NCI-H1048 (cell line): Measurements from ENCODE around the gene DOK7.

Source experiments
- DNase-seq: peaks from one replicate; lab custom pipeline; 2025; lab: John Stamatoyannopoulos, UW

The DOK7 gene

DNA sequence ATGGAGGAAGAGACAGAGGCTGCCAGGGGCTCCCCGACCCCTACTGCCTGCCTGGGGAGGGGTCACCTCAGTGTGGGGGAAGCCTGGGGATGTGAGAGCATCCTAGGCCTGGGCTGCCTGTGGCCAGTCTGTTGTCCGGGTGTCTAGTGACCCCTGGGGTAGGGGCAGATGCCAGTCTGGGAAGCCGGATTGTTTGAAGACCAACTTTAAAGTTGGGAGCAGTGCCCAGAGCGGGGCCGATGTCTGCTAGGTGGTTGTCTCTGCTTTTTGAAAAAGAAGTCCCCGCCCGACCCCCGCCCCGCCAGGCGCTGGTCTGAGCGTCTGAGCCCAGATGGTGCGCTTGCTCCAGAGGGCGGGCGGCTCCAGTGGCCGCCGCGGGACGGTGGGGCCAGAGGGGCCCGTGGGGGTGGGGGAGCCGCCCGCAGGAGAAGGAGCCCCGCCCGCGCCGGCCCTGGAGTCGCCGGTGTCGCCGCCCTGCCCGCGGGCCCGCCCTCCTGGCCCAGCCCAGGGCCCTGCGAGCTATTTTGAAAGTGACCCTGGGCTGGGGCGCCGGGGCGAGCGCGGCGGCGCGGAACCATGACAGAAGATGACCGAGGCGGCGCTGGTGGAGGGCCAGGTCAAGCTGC, at the start of gene DOK7:
TSS of gene DOK7 (plus strand) at position 517 of the 626 bp plus-strand sequence. CDS start at position 587, 70 bp downstream.
- no peak for DNase-seq

- no peak for DNase-seq
Observed at GRCh38 chr4:3413675-3414420, 49.3 kb upstream of the DOK7 start.

DNA sequence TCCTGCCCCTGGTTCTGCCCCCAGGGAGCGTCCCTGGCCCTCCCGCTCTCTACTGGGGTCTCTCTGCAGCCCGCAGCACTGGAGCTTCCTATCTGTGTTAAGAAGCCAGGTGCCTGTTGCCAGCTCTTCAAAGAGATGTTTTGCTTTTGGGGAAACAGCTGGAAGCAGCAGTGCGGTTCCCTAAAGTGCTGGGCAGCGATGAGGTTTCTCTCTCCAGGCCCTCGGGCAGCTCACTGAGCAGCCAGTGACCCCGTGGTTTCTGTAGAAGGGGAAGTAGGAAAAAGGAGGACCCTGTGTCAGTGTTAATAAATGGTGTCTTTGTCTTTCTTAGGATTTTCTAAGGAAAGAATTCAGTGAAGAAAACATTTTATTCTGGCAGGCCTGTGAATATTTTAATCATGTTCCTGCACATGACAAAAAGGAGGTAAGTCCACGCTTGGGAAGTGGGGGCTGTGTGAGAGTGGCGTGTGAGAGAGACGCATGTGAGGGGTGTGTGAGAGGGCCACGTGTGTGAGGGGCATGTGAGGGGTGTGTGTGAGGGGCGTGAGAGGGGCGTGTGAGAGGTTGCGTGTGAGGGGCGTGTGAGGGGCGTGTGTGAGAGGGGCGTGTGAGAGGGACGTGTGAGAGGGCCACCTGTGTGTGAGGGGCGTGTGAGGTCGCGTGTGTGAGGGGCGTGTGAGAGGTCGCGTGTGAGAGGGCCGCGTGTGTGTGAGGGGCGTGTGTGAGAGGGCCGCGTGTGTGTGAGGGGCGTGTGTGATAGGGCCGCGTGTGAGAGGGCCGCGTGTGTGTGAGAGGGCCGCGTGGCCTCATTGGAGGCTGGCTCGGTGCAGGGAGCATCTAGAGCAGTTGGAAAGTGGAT, 48.5 kb upstream of the DOK7 start:
- DNase-seq = no peak

- DNase-seq = no peak
Observed at GRCh38 chr4:3415471-3416141, 47.5 kb upstream of the DOK7 start.

DNA sequence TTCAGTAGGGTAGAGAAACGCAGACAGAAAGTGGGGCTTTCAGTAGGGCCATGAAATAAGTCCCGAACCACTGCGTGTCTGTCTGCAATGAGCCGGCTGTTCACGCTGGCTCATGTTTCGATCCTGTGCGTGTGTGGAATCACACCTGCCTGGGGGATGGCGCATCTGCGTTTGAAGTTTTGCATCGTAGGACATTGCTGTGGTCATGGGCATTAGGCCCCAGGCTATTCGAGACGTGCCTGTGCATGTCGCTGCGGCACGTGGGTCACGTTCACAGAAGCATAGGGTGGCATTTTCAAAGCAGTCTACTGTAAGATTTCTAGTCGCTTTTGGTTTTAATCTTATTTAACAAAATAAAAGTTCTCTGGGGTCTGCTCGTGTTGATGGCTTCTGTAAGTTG, 46.8 kb upstream of the DOK7 start:
- DNase-seq = peak; percentile 8

GRCh38 chr4:3416821-3417221, 46.3 kb upstream of the DOK7 start:
- no peak for DNase-seq

DNA sequence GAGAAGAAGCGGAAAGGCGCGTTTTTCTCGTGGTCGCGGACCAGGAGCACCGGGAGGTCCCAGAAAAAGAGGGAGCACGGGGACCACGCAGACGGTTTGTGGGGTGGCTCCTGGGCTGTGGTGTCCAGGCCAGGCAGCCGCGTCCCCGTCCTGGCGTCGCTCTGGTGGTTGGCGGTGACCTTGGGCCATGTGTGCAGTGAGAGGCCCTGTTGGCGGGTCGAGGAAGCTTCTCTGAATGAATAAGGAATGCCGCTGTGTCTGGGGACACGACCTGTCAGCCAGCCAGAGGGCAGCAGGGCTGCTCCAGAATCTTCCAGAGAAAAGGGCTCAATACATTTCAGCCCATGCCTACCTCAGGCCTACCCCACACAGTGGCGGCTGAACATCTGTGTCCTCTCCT, 45.7 kb upstream of the DOK7 start:
- DNase-seq = no peak

DNA sequence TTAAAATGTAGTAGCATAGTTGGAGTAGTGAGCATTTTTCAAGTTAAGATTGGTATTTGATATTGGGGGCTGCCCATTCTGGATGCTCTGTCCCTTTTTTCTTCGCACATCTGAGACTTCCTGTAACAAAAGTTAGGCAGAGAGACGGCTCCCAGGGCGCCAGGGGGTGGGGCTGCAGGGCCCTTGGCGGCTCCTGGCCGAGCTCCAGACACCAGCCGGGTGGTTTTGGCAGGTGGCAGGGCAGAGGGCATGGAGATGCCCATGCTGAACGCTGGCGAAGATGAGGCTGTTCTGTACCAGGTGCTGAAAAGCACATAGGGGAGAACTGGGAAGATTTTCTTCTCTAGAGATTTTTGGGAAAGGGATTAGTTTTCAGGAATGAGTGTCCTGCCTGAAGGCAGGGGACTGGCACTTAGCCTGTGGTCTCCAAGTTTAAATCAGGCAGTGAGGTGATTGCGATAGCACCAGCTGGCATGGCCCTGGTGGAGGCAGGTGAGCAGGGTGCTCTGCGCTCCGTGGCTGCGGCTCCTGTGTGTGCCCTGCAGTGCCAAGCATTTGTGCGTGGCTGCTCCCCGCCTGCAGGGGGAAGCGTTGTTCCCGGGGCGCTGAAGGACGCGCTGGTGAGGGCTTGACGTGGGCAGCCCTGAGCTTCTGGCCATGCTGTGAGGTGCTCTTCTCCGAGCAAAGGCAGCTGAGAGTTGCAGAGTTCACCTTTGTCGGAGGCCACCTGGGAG, 44.9 kb upstream of the DOK7 start:
- no peak for DNase-seq

DNA sequence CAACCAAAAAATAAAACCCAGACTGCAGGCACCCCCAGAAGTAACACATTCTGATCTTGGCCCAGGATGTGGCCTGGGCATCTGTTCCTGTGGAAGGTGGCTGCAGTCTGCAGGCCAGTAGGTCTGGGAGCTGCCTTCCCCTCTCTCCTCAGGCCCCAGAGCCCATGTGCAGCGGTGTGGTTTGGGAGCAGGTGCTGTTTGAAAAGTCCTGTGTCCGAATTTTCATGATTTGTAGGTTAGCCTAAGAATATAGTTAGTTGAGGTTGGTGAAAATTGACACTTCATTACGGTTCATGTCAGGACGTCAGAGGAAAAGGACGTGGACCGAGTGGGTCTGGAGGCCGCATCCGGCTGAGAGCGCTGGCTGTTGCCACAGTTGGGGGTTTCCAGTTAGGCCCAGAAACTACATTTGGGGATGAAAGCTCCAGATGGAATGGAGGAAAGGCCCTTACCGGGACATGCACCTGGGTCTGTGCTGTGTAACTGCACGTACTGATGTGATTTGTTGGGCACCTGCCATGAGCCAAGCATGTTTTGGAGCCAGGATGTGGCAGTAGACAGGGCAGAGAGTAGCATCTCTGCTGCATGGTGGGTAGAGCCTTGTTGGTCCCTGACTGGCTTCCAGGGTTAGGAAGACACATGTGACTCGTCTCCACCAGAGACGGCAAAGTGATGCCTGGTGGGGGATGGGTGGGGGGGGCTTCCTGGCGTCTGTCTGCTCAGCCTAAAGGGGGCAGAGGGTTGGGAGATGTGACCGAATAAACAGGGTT, 43.1 kb upstream of the DOK7 start:
- DNase-seq = no peak

DNA sequence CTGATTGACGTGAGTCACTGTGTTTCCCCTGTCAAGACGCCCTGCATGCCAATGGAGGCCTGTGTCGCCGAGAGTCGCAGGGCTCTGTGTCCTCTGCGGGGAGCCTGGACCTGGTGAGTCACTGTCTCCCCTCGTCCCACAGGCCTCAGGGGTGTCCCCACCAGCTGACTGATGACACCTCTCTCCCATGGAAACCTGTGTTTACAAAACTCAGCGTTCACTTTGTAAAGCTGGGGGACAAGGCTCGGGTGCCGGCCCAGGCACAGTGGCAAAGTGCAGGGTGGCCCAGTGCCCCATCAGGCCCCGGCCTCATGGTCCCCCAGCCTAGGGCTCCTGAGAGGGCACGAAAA, 42.5 kb upstream of the DOK7 start:
- no peak for DNase-seq

- no peak for DNase-seq
Observed at GRCh38 chr4:3420956-3421355, 42.1 kb upstream of the DOK7 start.

DNA sequence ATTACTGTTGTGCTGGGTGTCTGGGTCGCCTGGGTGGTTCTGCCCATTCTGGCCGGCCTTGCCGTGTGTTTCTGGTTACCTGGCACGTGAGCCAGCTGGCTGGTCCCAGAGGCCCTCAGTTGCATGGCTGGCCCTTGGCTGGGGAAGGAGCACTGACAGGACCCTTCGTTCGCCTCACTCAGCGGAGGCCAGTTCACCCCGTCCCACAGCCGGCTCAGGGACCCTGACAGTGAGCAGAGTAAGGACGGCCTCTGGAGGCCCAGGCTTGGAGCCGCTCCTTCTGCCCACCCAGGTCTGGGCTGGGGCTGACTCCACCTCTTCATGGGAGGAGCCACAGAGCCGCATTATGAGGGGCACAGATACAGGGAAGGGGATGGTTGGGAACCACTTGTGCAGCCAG, 41.6 kb upstream of the DOK7 start:
- DNase-seq = no peak

GRCh38 chr4:3422241-3422801, 40.8 kb upstream of the DOK7 start:
- no peak for DNase-seq

DNA sequence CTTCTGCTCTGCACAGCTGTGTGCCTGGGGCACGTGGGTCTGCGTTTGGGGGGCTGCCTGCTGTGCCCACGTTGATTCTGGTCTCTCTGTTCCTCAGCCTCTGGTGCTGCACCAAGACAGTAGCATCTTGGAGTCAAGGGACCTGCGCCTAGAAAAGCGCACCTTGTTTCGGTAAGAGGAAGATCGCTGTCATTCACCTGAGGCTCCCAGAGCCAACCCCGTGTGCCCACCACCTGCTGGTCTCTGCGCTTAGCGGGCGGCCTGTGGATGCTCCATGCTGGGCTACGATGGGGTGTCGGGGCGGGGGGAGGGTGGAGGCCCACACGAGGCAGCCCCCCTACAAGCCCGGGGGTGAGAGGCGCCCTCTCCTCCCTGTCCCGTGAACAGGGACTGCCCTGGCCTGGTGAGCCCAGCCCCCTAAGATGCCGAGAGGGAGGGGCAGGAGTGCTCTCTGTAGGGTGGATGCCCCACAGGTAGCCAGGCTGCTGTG, 40.3 kb upstream of the DOK7 start:
- no peak for DNase-seq

DNA sequence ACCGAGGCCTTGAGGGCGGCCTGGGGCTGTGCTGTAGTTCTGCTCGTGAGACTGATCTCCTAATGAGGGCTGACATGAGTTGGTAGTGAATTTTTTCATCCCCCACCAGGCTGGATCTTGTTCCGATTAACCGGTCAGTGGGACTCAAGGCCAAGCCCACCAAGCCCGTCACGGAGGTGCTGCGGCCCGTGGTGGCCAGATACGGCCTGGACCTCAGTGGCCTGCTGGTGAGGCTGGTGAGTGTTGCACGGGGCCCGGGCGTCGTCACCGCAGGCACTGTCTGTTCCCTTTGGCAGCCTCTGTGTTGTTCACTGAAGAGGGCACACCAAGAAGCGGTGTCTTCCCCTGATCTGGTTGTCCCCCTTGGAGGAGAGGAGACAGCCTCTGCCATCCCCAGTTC, 39.7 kb upstream of the DOK7 start:
- no peak for DNase-seq

- no peak for DNase-seq
Observed at GRCh38 chr4:3423952-3424351, 39.2 kb upstream of the DOK7 start.

DNA sequence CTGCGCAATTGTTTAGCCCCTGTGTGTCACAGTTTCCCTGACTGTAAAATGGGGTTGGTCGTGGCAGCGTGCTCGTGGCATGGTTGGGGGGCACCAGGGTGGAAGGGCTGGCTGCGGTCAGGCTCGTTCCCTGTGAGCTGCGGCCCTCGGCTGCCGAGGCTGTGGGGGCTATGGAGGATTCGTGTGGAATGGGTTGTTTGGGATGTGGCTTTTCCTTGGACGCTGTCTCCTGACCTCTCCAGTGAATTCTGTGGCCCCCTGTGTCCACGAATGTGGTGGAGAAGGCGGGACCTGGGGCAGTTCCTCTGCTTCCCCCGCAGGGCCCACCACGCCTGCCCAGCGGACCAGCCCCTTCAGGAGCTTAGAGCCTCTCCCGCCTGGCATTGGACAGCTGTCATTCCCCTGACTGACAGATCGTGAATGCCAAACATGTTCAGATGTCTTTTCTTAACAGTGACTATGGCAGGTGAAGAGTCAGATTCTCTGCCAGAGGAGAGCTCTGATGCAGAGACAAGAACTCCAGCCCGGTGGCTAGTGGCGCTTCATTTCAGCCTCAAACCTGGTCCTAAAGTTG, 38.5 kb upstream of the DOK7 start:
- no peak for DNase-seq

- no peak for DNase-seq
Observed at GRCh38 chr4:3426465-3427133, 36.5 kb upstream of the DOK7 start.

DNA sequence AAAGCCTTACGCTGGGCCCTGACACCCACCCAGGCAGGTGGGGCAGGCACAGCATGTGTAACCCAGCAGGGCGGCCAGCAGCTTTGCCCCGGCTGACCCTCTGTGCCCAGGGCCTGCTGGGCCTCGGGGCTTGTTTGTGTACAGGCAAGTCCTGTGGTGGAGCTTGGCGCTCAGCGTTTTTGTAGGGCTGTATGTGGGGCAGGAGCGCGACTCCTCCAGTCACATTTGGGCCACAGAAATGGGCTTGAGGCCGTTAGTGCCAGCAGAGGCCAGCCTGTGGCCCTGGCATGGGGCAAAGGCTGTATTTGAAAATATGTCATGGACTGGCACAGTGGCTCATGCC, 36.0 kb upstream of the DOK7 start:
- no peak for DNase-seq
